ENCODE measurements around the gene EVI5L. TPM values are rescaled to one million over a fixed set of nuclear protein-coding genes. Genes with fewer than 3 reads are reported as not detected.
"Not testable (repeated sequence)": the region's sequence is repeated elsewhere in the genome, so short reads cannot be mapped to it uniquely, and the experiment has no call there.

EVI5L gene
- total RNA-seq, 1 experiment from 2014 or later = 25.7 TPM

DNA sequence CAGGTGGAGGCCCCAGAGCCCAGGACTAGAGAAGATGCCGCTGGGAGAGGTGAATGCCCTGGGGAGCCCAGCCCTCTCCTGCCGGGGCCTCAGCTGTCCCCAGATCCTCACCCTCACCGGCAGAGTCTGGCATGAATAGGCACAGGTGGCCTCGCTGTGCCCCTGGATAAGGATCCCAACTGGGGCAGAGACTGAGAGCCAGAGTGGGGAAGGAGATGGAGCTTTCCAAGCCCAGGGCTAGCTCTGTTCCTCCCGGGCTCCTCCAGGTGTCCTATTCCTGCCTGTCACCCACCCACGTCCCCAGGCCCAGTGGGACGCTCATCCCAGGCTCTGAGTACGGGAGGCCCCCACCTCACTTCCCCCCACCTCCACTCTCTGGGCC, 27.7 kb downstream of the EVI5L start:
- no peak overlapping the region for H3K4me3 Mint-ChIP-seq (ENCODE audit: unreplicated experiment)
- TF ChIP-seq, protein P1, sequence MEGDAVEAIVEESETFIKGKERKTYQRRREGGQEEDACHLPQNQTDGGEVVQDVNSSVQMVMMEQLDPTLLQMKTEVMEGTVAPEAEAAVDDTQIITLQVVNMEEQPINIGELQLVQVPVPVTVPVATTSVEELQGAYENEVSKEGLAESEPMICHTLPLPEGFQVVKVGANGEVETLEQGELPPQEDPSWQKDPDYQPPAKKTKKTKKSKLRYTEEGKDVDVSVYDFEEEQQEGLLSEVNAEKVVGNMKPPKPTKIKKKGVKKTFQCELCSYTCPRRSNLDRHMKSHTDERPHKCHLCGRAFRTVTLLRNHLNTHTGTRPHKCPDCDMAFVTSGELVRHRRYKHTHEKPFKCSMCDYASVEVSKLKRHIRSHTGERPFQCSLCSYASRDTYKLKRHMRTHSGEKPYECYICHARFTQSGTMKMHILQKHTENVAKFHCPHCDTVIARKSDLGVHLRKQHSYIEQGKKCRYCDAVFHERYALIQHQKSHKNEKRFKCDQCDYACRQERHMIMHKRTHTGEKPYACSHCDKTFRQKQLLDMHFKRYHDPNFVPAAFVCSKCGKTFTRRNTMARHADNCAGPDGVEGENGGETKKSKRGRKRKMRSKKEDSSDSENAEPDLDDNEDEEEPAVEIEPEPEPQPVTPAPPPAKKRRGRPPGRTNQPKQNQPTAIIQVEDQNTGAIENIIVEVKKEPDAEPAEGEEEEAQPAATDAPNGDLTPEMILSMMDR (IDR thresholded peaks at IDR 0.05; ENCODE audit: unreplicated experiment) = no peak
- H3K27me3 Mint-ChIP-seq (ENCODE audit: insufficient read depth, unreplicated experiment) = no peaks in the 10 kb centered on the region
- intact Hi-C loops (cut with micrococcal nuclease) = loop anchor here (10.0 kb wide), 1 partner anchor 147 kb away; the partner anchor contains the start of gene ELAVL1
- ChIA-PET CTCF (interaction anchor here (0.6 to 2.4 kb wide), 6 partner anchors 9 to 467 kb away, joined by 3 to 7 read pairs (median 4); partner anchors contain the start of gene MAP2K7), POLR2A (no interaction called here)
- no TSS peak for BruUV-seq (replicated peaks)
- H3K4me1 Mint-ChIP-seq (ENCODE audit: insufficient read depth, unreplicated experiment) = no peaks in the 10 kb centered on the region
- no peak for DNase-seq (ENCODE audit: unreplicated experiment)
- no peaks in the 10 kb centered on the region for H3K9me3 Mint-ChIP-seq (ENCODE audit: unreplicated experiment)
- H3K36me3 Mint-ChIP-seq (ENCODE audit: insufficient read depth, unreplicated experiment) = no peaks in the 10 kb centered on the region
- no peak overlapping the region for H3K27ac Mint-ChIP-seq (ENCODE audit: low read depth, unreplicated experiment)

DNA sequence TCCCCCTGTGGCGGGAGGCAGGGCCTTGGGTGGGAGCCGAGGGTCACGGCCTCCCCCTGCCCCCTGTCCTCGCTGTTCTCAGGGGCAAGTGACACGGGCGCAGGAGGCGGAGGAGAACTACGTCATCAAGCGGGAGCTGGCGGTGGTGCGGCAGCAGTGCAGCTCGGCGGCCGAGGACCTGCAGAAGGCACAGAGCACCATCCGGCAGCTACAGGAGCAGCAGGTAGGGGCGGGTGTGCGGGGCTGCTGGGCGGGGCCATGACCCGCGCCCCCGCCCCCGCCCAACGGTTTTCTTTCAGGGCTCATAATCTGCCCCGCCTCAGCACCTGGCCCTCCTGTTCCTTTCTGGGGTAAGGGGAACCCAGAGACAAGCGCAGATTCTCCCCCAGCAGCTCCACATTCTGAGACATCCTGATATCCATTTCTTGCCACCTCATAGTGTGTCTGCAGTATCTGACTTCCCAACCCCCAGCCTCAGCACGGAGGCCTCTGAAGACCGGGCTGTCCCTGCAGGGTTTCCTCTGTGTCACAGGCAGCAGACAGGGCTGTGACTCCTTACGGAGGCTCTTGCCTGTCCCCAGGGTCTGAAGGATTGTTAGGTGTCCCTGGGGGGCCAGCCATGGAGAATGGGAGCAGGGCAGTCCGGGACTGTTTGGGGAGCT, 28.2 kb downstream of the EVI5L start:
- intact Hi-C loops (cut with micrococcal nuclease) = loop anchor here (10.0 kb wide), 1 partner anchor 147 kb away; the partner anchor contains the start of gene ELAVL1
- TF ChIP-seq, protein P1 (IDR thresholded peaks at IDR 0.05; ENCODE audit: unreplicated experiment) = no peak
- ChIA-PET CTCF (interaction anchor here (0.8 to 2.4 kb wide), 6 partner anchors 9 to 46 kb away, joined by 3 to 7 read pairs (median 4); partner anchors contain the start of gene MAP2K7), POLR2A (no interaction called here)
- DNase-seq (ENCODE audit: unreplicated experiment) = no peak
- Mint-ChIP-seq H3K36me3 (ENCODE audit: insufficient read depth, unreplicated experiment) (no peaks in the 10 kb centered on the region), H3K4me3 (ENCODE audit: unreplicated experiment) (no peak overlapping the region), H3K4me1 (ENCODE audit: insufficient read depth, unreplicated experiment) (no peaks in the 10 kb centered on the region), H3K27ac (ENCODE audit: low read depth, unreplicated experiment) (no peak overlapping the region), H3K27me3 (ENCODE audit: insufficient read depth, unreplicated experiment) (no peaks in the 10 kb centered on the region), H3K9me3 (ENCODE audit: unreplicated experiment) (no peaks in the 10 kb centered on the region)
- no TSS peak for BruUV-seq (replicated peaks)

DNA sequence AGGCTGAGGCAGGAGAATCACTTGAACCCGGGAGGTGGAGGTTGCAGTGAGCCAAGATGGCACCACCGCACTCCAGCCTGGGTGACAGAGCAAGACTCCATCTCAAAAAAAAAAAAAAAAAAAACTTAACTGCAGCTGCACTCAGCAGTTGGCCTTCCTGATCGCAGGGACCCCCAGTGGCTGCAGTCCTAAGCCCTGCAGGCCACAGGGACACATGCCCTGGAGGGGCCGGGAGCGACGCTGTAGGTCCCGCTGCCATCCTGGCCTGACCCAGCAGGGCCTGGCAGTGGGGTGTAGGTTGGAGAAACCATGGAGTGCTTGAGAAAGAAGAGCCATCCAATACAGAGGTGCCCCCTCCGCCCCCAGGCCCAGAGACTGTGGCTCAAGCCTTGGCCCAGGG, 29.1 kb downstream of the EVI5L start:
- intact Hi-C loops (cut with micrococcal nuclease) = loop anchor here (10.0 kb wide), 1 partner anchor 146 kb away; the partner anchor contains the start of gene ELAVL1
- POLR2A ChIA-PET; H3K4me3 Mint-ChIP-seq (ENCODE audit: unreplicated experiment); H3K4me1 Mint-ChIP-seq (ENCODE audit: insufficient read depth, unreplicated experiment); H3K36me3 Mint-ChIP-seq (ENCODE audit: insufficient read depth, unreplicated experiment); H3K9me3 Mint-ChIP-seq (ENCODE audit: unreplicated experiment); H3K27ac Mint-ChIP-seq (ENCODE audit: low read depth, unreplicated experiment); H3K27me3 Mint-ChIP-seq (ENCODE audit: insufficient read depth, unreplicated experiment); BruUV-seq (replicated peaks); DNase-seq (ENCODE audit: unreplicated experiment): not testable (repeated sequence)
- CTCF ChIA-PET = interaction anchor here (0.8 to 2.4 kb wide), 5 partner anchors 10 to 44 kb away, joined by 3 to 7 read pairs (median 3); partner anchors contain the start of gene MAP2K7

DNA sequence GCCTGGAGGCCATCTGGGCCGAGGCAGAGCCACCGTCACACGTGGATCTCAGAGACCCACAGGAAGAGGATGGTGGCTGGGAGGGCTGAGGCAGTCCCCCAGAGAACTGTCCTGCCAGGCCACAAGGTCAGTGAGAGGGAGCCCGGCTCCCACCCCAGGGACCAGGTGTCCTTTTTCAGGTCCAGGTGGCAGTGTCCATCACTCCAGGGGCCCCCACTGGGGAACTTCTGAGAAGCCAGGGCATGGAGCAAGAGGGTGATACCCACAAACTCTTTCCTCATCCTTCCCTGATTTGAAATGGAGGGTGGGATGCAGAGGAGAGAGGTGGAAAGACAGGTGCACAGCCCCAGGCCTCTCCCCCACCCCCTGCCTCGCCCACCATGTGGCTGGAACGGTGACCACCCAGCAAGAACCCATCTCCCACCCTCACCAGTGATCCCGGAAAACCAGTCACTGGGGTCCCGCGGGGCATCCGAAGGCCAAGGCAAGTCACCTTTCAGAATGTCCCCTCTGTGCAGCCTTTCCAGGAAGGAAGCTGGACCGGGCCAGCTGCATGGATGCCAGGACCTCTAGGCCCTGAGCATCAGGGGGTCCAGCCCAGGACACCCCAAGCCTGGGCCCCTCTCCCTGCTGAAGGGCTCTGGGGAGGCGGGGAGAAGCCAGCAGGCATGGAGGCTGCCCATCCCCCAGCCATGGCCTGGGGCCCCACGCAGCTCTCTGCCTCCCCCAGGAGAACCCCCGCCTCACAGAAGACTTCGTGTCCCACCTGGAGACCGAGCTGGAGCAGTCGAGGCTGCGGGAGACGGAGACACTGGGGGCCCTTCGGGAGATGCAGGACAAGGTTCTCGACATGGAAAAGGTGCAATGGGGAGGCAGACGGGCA, 30.1 kb downstream of the EVI5L start:
- TF ChIP-seq, protein P1 (IDR thresholded peaks at IDR 0.05; ENCODE audit: unreplicated experiment) = no peak

More for the DNA sequence above, 30.1 kb downstream of the EVI5L start:
- Mint-ChIP-seq H3K27ac (ENCODE audit: low read depth, unreplicated experiment) (no peak overlapping the region), H3K4me1 (ENCODE audit: insufficient read depth, unreplicated experiment) (peaks cover under 1% of the 10 kb centered on the region), H3K36me3 (ENCODE audit: insufficient read depth, unreplicated experiment) (peaks cover 2% of the 10 kb centered on the region), H3K9me3 (ENCODE audit: unreplicated experiment) (no peaks in the 10 kb centered on the region), H3K4me3 (ENCODE audit: unreplicated experiment) (no peak overlapping the region), H3K27me3 (ENCODE audit: insufficient read depth, unreplicated experiment) (no peaks in the 10 kb centered on the region)
- intact Hi-C loops (cut with micrococcal nuclease) = loop anchor here (10.0 kb wide), 1 partner anchor 145 kb away; the partner anchor contains the start of gene ELAVL1
- no peak for DNase-seq (ENCODE audit: unreplicated experiment)
- CTCF ChIA-PET = interaction anchor here (0.6 to 2.4 kb wide), 6 partner anchors 7 to 493 kb away, joined by 3 to 10 read pairs (median 3); partner anchors contain the start of genes MAP2K7 and SNAPC2
- POLR2A ChIA-PET = no interaction called here
- BruUV-seq (replicated peaks) = no TSS peak
